H1 (cell line): ENCODE results near the gene TNFSF15. TPM values are rescaled to one million over a fixed set of nuclear protein-coding genes. Genes with fewer than 3 reads are reported as not detected.

Source experiments
- BACH1 ChIP-seq: IDR thresholded peaks from 2 replicates; pipeline ENCODE4 v1.6.1; 2012; ENCODE audit warnings: low read length, improper control_type of control experiment
- CBX8 ChIP-seq: fragments of 300-800, 300-1000 bp; sonication (generic); IDR thresholded peaks from 2 replicates; pipeline ENCODE4 v1.7.1; 2016; ENCODE audit warnings: low read depth, low read length, borderline replicate concordance
- CTBP2 ChIP-seq: IDR thresholded peaks from 2 replicates; pipeline ENCODE4 v1.7.0; 2011; ENCODE audit warnings: borderline replicate concordance, mild to moderate bottlenecking, moderate library complexity, mixed read lengths, low read length; ENCODE audit not compliant: insufficient read depth, insufficient read length
- GABPA ChIP-seq: IDR thresholded peaks from 2 replicates; pipeline ENCODE4 v1.6.1; 2011; ENCODE audit warnings: mild to moderate bottlenecking, low read length, moderate library complexity, borderline replicate concordance; ENCODE audit not compliant: insufficient read depth
- RNF2 ChIP-seq: fragments of 200-900, 300-1000 bp; sonication (generic); IDR thresholded peaks from 2 replicates; pipeline ENCODE4 v1.7.1; 2016; ENCODE audit warnings: borderline replicate concordance, low read depth, mild to moderate bottlenecking, antibody characterized with exemption, low read length; ENCODE audit not compliant: poor library complexity, severe bottlenecking; ENCODE audit errors: missing control alignments
- TAF1 ChIP-seq: IDR thresholded peaks from 2 replicates; pipeline ENCODE4 v1.6.1; 2011; ENCODE audit warnings: mild to moderate bottlenecking, low read depth, low read length
- polyA plus RNA-seq, 7 experiments: library from polyadenylated mRNA; depleted of rRNA in 3 of 7; stranded (reverse) in 5 of 7; unstranded in 2 of 7; fragments of >200 nt in 5 of 7; fragments of 200-250 nt in 2 of 7; gene quantifications; 1 replicate in 5 of 7; 2 replicates in 1 of 7; 4 replicates in 1 of 7; pipeline versions ENCODE4 v1.2.1 to v1.2.3, GENCODE V29; 2011 to 2013; ENCODE audit warnings: missing spikeins in 2 of 7, mixed read lengths in 2 of 7
- total RNA-seq: library from RNA; stranded (reverse); fragmentation: NEBNext Ultra II Directional; extraction: Animal tissue kit (Norgen Biotek cat#: 25700); gene quantifications from 2 replicates; pipeline ENCODE4 v1.2.1, GENCODE V29; 2021
- TF ChIP-seq, protein P1 (sequence below): IDR thresholded peaks from 2 replicates; pipeline ENCODE4 v1.6.1; 2012; ENCODE audit warnings: inconsistent platforms

The TNFSF15 gene
- total and polyA plus RNA-seq, 2 of the 8 experiments (the other 6 are each of a cell fraction or from before 2014, with no cell fraction given) = 0.09 to 0.17 TPM

DNA sequence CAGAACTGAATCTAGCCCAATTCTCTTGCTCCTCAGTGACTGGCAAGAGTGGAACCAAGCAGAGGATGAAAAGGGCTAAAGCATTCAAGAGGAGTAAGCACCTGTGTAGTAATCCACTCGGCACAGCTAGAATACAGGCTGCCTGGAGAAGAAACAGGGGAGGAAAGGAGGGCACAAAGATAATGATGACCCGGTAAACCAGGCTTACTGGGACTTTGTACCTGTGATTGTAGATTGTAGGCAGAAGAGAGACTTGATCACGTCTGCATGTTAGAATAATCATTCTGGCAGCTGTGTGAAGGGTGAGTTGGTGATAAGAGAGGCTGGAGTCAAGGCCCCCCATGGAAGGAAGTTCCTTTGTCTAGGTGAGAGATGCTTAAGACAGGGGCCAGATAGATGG lies 20.6 kb upstream of the TNFSF15 start (continued):
- TF ChIP-seq, protein P1, sequence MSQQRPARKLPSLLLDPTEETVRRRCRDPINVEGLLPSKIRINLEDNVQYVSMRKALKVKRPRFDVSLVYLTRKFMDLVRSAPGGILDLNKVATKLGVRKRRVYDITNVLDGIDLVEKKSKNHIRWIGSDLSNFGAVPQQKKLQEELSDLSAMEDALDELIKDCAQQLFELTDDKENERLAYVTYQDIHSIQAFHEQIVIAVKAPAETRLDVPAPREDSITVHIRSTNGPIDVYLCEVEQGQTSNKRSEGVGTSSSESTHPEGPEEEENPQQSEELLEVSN = no peak
- TF ChIP-seq BACH1 (no peak), CBX8 (no peak), TAF1 (no peak), RNF2 (no peak), CTBP2 (no peak), GABPA (no peak)
